Gastrocnemius medialis (tissue), 4 donors: ENCODE data around the gene CYP39A1. TPM values are rescaled to one million over a fixed set of nuclear protein-coding genes. Genes with fewer than 3 reads are reported as not detected.

ENCODE experiments used
- ATAC-seq, 2 donors: fragments of 150-250 bp; one replicate each; pipeline ENCODE4 v1.9.1; 2016
- DNase-seq, 2 donors: peaks; one replicate each; pipeline ENCODE4 v3.0.0-alpha.2; 2019
- H3K27ac ChIP-seq, 4 donors: fragments of 200-600 bp; sonication (generic); 1 replicate in 1 of 4; 2 replicates in 3 of 4; pipeline ENCODE4 v1.5.1; 2016 to 2018; ENCODE audit warnings: mild to moderate bottlenecking in 2 of 4, moderate library complexity in 1 of 4
- H3K27me3 ChIP-seq, 3 donors: fragments of 200-600 bp; sonication (generic) in 2 of 3; 1 replicate in 1 of 3; 2 replicates in 2 of 3; pipeline versions ENCODE4 v1.5.1 to v1.6.0; 2016 to 2019; ENCODE audit warnings: mild to moderate bottlenecking in 1 of 3, moderate library complexity in 1 of 3
- H3K36me3 ChIP-seq, 2 donors: fragments of 200-600 bp; sonication (generic) in 1 of 2; one replicate each; pipeline ENCODE4 v1.5.1; 2017 to 2018
- H3K4me1 ChIP-seq, 2 donors: fragments of 200-600 bp; sonication (generic) in 1 of 2; one replicate each; pipeline ENCODE4 v1.5.1; 2016 to 2017; ENCODE audit warnings: mild to moderate bottlenecking in 2 of 2
- H3K4me3 ChIP-seq, 4 donors: fragments of 200-600 bp; sonication (generic) in 3 of 4; 1 replicate in 1 of 4; 2 replicates in 3 of 4; pipeline ENCODE4 v1.5.1; 2016 to 2019; ENCODE audit warnings: mild to moderate bottlenecking in 2 of 4
- H3K9me3 ChIP-seq, 3 donors: fragments of 200-600 bp; sonication (generic) in 2 of 3; 1 replicate in 1 of 3; 2 replicates in 2 of 3; pipeline ENCODE4 v1.5.1; 2016 to 2019
- CTCF ChIP-seq, 5 experiments: fragments of 450-650 bp in 3 of 5; fragments of 200-600 bp in 2 of 5; sonication (generic) in 2 of 5; IDR thresholded peaks in 4 of 5; conservative IDR thresholded peaks in 1 of 5; 1 replicate in 4 of 5; 2 replicates in 1 of 5; pipeline ENCODE4 v1.5.1; 2016 to 2019; ENCODE audit warnings: antibody characterized with exemption in 5 of 5, mild to moderate bottlenecking in 3 of 5, moderate library complexity in 3 of 5
- POLR2A ChIP-seq, 2 donors: fragments of 450-650 bp; IDR thresholded peaks; one replicate each; pipeline ENCODE4 v1.6.1; 2017; ENCODE audit warnings: antibody characterized with exemption in 2 of 2, mild to moderate bottlenecking in 2 of 2, moderate library complexity in 2 of 2
- in situ Hi-C, 4 donors: fragments of 200-750 bp; cut with MboI; loops; one replicate each; pipeline versions ENCODE4 v1.15.0 to v1.8.0; 2017; ENCODE audit warnings: low sequenced_read_pairs in 4 of 4
- intact Hi-C: fragments of 100-400 bp; cut with DNase I; formaldehyde crosslinking; loops from one replicate; pipeline ENCODE4 v1.15.1; 2023; ENCODE audit warnings: low total_unique reads
- total RNA-seq, 4 donors: library from RNA; depleted of rRNA; stranded (reverse); fragments of >200 nt; gene quantifications; one replicate each; pipeline versions ENCODE4 v1.1.0 to v1.2.3, GENCODE V29; 2016

CYP39A1 gene
- total RNA-seq, 4 donors from 2014 or later = 0.24 to 3.8 (median 1.0) TPM

GRCh38 chr6:46541556-46541955, 111.1 kb downstream of the CYP39A1 start:
- Histone ChIP-seq H3K4me1 (no peaks in the 10 kb centered on the region), H3K9me3 (no peaks in the 10 kb centered on the region), H3K27ac (no peak overlapping the region), H3K27me3 (no peaks in the 10 kb centered on the region), H3K4me3 (no peak overlapping the region), H3K36me3 (no peaks in the 10 kb centered on the region)
- in situ Hi-C loops = no loop called here
- intact Hi-C loops = no loop called here
- no peak for TF ChIP-seq POLR2A (IDR thresholded peaks at IDR 0.05)
- ATAC-seq (no peak), DNase-seq (no peak)

GRCh38 chr6:46539866-46540265, 112.8 kb downstream of the CYP39A1 start:
- intact Hi-C loops = no loop called here
- H3K4me1 ChIP-seq = no peaks in the 10 kb centered on the region
- H3K9me3 ChIP-seq = no peaks in the 10 kb centered on the region
- no peak for DNase-seq
- ATAC-seq = no peak
- no peaks in the 10 kb centered on the region for H3K36me3 ChIP-seq
- no peaks in the 10 kb centered on the region for H3K27me3 ChIP-seq
- in situ Hi-C loops = no loop called here
- no peak overlapping the region for H3K4me3 ChIP-seq
- H3K27ac ChIP-seq = no peak overlapping the region
- no peak for TF ChIP-seq CTCF (IDR thresholded peaks at IDR 0.05 in 4 of 5, conservative IDR thresholded peaks at IDR 0.05 in 1 of 5)
- no peak for TF ChIP-seq POLR2A (IDR thresholded peaks at IDR 0.05)

- in situ Hi-C loops = no loop called here
Measured at GRCh38 chr6:46538800-46539480, 113.7 kb downstream of the CYP39A1 start.

GRCh38 chr6:46530896-46531295, 121.7 kb downstream of the CYP39A1 start:
- no peak overlapping the region for H3K4me3 ChIP-seq
- no peaks in the 10 kb centered on the region for H3K4me1 ChIP-seq
- ATAC-seq = no peak
- no peak for TF ChIP-seq POLR2A (IDR thresholded peaks at IDR 0.05)
- no peak for TF ChIP-seq CTCF (IDR thresholded peaks at IDR 0.05 in 4 of 5, conservative IDR thresholded peaks at IDR 0.05 in 1 of 5)
- no peak overlapping the region for H3K27ac ChIP-seq
- in situ Hi-C loops (no loop called here), intact Hi-C loops (no loop called here)
- no peaks in the 10 kb centered on the region for H3K27me3 ChIP-seq
- no peak for DNase-seq
- H3K9me3 ChIP-seq = no peaks in the 10 kb centered on the region
- H3K36me3 ChIP-seq = no peaks in the 10 kb centered on the region

More at GRCh38 chr6:46538800-46539480, 113.7 kb downstream of the CYP39A1 start:
- H3K27ac ChIP-seq = no peak overlapping the region
- no peaks in the 10 kb centered on the region for H3K9me3 ChIP-seq
- no peak for DNase-seq
- no peaks in the 10 kb centered on the region for H3K36me3 ChIP-seq
- intact Hi-C loops = no loop called here
- no peaks in the 10 kb centered on the region for H3K4me1 ChIP-seq
- ATAC-seq = no peak
- no peak overlapping the region for H3K4me3 ChIP-seq
- TF ChIP-seq CTCF (IDR thresholded peaks at IDR 0.05 in 4 of 5, conservative IDR thresholded peaks at IDR 0.05 in 1 of 5) (no peak), POLR2A (IDR thresholded peaks at IDR 0.05) (no peak)
- no peaks in the 10 kb centered on the region for H3K27me3 ChIP-seq

GRCh38 chr6:46528961-46529750, 123.5 kb downstream of the CYP39A1 start:
- no peaks in the 10 kb centered on the region for H3K27me3 ChIP-seq
- no peak for TF ChIP-seq POLR2A (IDR thresholded peaks at IDR 0.05)
- no peak for TF ChIP-seq CTCF (IDR thresholded peaks at IDR 0.05 in 4 of 5, conservative IDR thresholded peaks at IDR 0.05 in 1 of 5)

More at GRCh38 chr6:46528961-46529750, 123.5 kb downstream of the CYP39A1 start:
- ATAC-seq = no peak
- H3K4me1 ChIP-seq = no peaks in the 10 kb centered on the region
- H3K36me3 ChIP-seq = no peaks in the 10 kb centered on the region
- intact Hi-C loops (no loop called here), in situ Hi-C loops (no loop called here)
- no peak for DNase-seq
- H3K9me3 ChIP-seq = no peaks in the 10 kb centered on the region
- H3K4me3 ChIP-seq = no peak overlapping the region
- H3K27ac ChIP-seq = no peak overlapping the region
